HFF-Myc (cell line): ENCODE results near the gene STX10.
"Not testable (repeated sequence)": the region's sequence is repeated elsewhere in the genome, so short reads cannot be mapped to it uniquely, and the experiment has no call there.

Experiments
- DNase-seq: peaks from one replicate; pipeline ENCODE4 v3.0.0-alpha.2; 2011; ENCODE audit warnings: low read depth; ENCODE audit errors: extremely low read depth
- H3K4me3 ChIP-seq: replicated peaks from 2 replicates; pipeline ENCODE4 v1.5.1; 2011; ENCODE audit warnings: low read depth, mild to moderate bottlenecking, control low read depth, low read length
- CTCF ChIP-seq: IDR thresholded peaks from 2 replicates; pipeline ENCODE4 v1.5.1; 2012; ENCODE audit warnings: mild to moderate bottlenecking, low read depth, low read length, control low read depth; ENCODE audit errors: missing control alignments

Gene STX10

GRCh38 chr19:13181747-13182388 lies 31.7 kb upstream of the STX10 start:
- H3K4me3 ChIP-seq, result no peak overlapping the region
- DNase-seq, result peak; percentile 47
- TF ChIP-seq CTCF, result no peak

- H3K4me3 ChIP-seq, DNase-seq: not testable (repeated sequence)
These were observed 28.1 kb upstream of the STX10 start for GRCh38 chr19:13178291-13178690.

- H3K4me3 ChIP-seq, DNase-seq: not testable (repeated sequence)
These were observed 27.4 kb upstream of the STX10 start for GRCh38 chr19:13177584-13177983.

GRCh38 chr19:13176345-13176744 lies 26.2 kb upstream of the STX10 start:
- no peak overlapping the region for H3K4me3 ChIP-seq
- no peak for TF ChIP-seq CTCF
- DNase-seq, result no peak

GRCh38 chr19:13173139-13173737 lies 23.1 kb upstream of the STX10 start:
- no peak for TF ChIP-seq CTCF
- DNase-seq, result no peak
- no peak overlapping the region for H3K4me3 ChIP-seq

- no peak for TF ChIP-seq CTCF
- no peak for DNase-seq
- H3K4me3 ChIP-seq, result no peak overlapping the region
These were observed 22.4 kb upstream of the STX10 start for GRCh38 chr19:13172346-13173138.

- no peak overlapping the region for H3K4me3 ChIP-seq
- TF ChIP-seq CTCF, result no peak
- no peak for DNase-seq
These were observed 21.0 kb upstream of the STX10 start for GRCh38 chr19:13171146-13171545.
